GM21737 (cell line): ENCODE data around the gene NR1H4.
"Not testable (repeated sequence)": the region's sequence is repeated elsewhere in the genome, so short reads cannot be mapped to it uniquely, and the experiment has no call there.

ENCODE experiments used
- ATAC-seq: cut with Tn5 transposase; IDR thresholded peaks from one replicate; pipeline ENCODE4 v1.9.1; 2021; ENCODE audit warnings: mild to moderate bottlenecking, moderate library complexity; ENCODE audit not compliant: unreplicated experiment

Gene NR1H4

DNA sequence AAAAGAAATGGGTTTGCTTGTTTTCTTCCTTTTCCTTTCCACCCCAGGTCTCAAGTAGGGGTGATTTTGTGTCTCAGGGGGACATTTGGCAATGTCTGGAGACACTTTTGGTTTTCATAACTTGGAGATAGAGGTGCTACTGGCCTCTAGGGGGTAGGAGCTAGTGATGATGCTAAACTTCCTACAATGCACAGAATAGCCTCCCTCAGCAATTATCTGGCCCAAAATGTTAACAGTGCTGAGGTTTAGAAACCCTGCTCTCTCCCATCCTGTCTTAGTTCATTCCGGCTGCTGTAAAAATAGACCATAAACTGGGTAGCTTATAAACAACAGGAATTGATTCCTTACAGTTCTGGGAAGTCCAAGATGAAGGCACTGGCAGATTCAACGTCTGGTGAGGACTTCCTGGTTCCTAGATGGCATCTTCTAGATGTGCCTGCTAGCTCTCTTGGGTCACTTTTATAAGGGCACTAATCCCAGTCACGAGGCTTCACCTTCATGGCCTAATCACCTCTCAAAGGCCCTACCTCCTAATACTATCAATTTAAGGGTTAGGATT lies 92.4 kb downstream of the NR1H4 start:
- ATAC-seq: no peak

DNA sequence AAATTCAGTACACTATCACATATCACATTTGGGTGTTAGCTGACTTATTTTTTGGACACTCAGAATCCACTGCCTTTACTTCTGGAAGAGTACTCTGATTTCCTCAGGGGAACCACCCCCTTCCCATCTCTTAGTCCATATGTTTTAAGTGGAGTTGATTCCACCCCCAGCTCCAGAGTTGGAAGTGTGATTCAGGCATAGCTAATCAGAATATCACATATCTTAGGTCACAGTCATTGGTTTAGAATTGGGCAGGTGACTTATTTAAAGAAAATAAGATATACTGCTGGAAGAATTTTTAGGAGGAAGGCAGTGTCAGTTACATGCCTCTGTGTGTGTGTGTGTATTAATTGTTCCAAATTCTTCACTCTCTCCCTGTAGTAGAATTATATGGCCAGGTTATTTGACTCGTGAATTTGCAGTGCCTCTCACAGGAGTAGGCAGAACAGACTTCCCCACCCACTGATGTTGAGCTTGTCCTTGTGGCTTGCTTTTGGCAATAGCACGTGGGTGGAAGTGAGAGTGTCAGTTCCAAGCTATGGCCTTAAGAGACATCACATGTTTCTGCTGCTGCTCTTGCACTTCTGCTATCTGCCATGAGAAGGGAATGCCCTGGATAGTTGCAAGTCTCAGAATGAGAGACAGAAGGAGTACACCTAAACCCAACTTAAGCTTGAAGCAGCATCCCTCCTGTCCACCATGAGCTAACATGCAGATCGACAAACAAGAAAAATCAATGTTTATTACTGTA lies 93.4 kb downstream of the NR1H4 start:
- ATAC-seq: peak; percentile 91

DNA sequence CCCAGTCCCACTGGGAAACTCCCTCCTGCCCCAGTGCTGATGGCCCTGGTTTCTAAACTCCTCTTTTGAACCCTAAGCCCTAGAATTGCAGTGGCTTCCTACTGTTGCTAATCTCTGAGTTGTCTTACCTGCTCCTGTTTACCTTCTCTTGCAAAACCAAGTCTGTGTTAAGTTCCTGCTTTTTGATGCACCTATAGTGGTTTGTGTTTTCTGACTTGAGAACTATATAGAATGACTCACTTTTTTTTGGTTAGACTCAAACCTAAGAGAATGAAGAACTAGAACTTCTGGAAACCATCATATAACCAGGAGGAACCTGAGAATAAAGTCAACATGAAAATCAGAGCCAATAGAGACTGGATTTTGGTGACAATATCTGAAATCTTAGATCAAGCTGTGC lies 94.3 kb downstream of the NR1H4 start:
- ATAC-seq: no peak

DNA sequence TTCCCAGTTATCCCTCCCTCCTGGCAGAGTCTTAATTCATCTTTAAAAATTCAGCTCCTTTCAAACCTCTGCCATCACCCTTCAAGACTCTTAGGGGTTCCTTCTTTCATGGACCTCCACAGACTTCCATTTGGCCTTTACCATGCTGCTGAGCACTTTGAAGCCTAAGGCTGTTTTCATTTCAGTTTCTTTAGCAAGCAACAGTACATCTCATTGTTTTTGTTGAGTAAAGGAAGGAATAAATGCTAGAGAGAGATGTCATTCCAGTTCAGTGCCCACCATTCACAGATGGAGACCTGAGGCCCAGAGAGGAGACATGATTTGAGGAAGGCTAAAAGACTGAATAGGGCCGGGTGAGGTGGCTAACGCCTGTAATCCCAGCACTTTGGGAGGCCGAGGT lies 98.5 kb downstream of the NR1H4 start:
- ATAC-seq: no peak

GRCh38 chr12:100573292-100574186 lies 99.9 kb downstream of the NR1H4 start, which contains the start of gene GAS2L3:
GAS2L3 (plus strand) TSS chr12:100573684; CDS start chr12:100594905, 21,221 bp downstream.
- ATAC-seq: peak; percentile 97

GRCh38 chr12:100574187-100575074 lies 100.8 kb downstream of the NR1H4 start:
- ATAC-seq: peak; percentile 7

DNA sequence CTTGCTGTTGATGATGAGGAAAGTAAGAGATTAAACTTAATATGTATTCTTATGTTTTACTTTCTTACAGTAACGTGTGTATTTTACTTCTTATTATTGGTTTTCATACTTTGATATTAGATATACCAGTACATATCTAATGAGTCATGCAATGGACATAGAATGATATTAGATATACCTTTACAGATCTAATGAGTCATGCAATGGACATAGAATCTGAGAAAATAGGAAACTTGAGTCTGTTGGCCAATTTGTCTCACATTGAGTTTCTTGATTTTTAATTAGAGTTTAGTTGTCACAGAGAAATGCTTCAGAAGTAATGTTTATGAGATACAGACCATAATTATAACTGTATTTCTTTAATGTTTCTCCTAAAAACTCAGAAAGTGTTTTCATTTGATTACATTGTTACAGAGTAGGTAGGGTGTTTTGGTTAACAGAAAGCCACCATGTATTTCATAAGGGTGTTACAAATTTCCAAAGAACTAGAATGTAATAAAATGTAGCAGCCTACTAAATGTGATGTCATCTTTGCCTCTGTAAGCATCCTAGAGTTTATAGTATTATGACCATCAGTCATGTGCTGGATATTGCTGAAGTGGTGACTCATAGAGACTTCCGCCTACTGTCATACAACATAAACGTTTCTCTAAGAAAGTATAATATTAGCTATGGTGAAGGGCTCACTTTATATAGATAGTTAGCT lies 102.8 kb downstream of the NR1H4 start:
- no peak for ATAC-seq

GRCh38 chr12:100578923-100579322 lies 105.3 kb downstream of the NR1H4 start:
- ATAC-seq: no peak

- ATAC-seq: no peak
Observed at GRCh38 chr12:100579844-100580243, 106.2 kb downstream of the NR1H4 start.

- ATAC-seq: no peak
Observed at GRCh38 chr12:100584256-100584655, 110.6 kb downstream of the NR1H4 start.

GRCh38 chr12:100591979-100592378 lies 118.3 kb downstream of the NR1H4 start:
- no peak for ATAC-seq

DNA sequence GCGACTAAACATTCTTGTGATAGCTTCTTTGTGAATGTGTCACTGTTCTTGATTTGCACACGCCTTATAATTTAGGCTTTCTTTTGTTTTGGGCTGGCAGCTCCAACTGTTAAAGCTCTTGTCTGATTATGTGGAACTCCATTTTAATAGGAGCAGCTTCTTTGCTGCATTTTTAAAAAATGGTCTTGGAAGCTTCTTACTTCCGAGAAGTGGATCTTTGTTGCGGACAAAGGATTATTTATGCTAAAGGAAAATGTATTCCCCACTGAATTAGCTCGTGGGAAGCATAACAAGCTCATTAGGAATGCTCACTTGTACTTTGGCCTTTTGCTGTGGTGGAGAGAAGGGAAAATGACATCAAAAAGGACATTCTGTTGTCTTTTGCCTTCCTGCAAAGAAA lies 119.8 kb downstream of the NR1H4 start:
- ATAC-seq: no peak

DNA sequence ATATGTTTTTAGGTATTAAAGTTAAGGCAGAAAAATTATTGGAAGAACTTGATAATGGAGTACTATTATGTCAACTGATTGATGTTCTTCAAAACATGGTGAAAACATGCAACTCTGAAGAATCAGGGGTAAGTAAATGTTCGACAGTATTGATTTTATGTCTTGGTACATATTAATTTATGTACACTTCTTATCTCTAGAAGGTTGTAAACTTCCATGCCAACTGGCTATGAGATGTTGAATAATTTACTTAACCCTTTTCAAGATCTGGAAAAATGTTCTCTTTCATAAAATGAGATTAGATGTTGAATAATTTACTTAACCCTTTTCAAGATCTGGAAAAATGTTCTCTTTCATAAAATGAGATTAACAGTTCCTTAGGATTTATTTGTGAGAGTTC lies 128.0 kb downstream of the NR1H4 start:
- no peak for ATAC-seq

GRCh38 chr12:100602997-100603396 lies 129.3 kb downstream of the NR1H4 start:
- not testable (repeated sequence) for ATAC-seq

DNA sequence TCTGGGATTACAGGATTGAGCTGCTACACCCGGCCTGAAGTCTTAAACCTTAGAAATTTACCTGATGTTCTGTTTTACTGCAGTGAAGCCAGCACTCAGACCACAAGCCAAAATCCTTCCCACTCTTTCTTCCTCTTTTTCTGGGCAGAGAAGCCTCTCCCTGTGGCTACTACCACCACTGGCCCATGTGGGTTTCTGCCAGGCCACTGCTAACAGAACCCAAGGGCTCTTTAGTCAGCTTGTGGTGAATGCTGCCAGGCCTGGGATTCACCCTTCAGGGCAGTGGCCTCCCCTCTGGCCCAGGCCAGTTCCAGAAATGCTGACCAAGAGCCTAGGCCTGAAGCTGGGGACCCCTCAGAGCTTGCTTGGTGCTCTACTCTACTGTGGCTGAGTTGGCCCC lies 135.1 kb downstream of the NR1H4 start:
- ATAC-seq: no peak

- ATAC-seq: no peak
Observed at GRCh38 chr12:100610666-100611430, 137.2 kb downstream of the NR1H4 start.

GRCh38 chr12:100612606-100613005 lies 138.9 kb downstream of the NR1H4 start:
- ATAC-seq: no peak
